ENCODE results near the gene CCDC92. TPM values are rescaled to one million over a fixed set of nuclear protein-coding genes. Genes with fewer than 3 reads are reported as not detected.

The CCDC92 gene
- polyA plus RNA-seq, 2 of the 4 experiments (the other 2 are of a cell fraction), result 27.2 to 27.5 TPM

DNA sequence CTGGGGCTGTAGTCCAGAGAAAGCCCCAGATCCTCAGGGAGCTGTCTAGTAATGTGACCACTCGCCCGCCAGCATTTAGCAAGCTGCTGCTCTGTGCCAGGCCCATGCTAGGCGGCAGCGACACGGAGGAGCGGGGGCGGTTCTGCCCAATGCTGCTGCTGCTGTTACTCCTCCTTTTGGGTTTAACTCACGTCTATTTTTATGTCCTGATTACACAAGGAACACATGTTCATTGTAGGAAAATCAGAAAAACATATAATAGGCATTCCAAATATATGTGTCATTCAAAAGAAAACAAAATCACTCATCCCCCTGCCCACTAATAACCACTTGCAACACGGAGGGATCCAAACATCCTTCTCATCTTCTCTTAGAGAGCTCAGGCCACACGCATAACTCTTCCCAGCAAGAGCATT is 30.4 kb downstream of the CCDC92 start:
- DNase-seq (ENCODE audit: low read depth in 1 of 2, low spot score in 1 of 2) (no peak), ATAC-seq (no peak), FAIRE-seq (no peak)
- no peak overlapping the region for H3K4me2 ChIP-seq
- no peak for TF ChIP-seq BHLHE40 (IDR thresholded peaks at IDR 0.05; ENCODE audit: low read depth, low read length)
- TF ChIP-seq ZSCAN20 (CRISPR knock-in tag; IDR thresholded peaks at IDR 0.05), result no peak
- no peak for TF ChIP-seq NPAS2 (CRISPR knock-in tag; IDR thresholded peaks at IDR 0.05; ENCODE audit: borderline replicate concordance)
- TF ChIP-seq PHF8 (IDR thresholded peaks at IDR 0.05; ENCODE audit: borderline replicate concordance, low read depth), result no peak
- no peak for TF ChIP-seq ESRRA (IDR thresholded peaks at IDR 0.05; ENCODE audit: borderline replicate concordance, low read length)
- no peak for TF ChIP-seq EP300 (IDR thresholded peaks at IDR 0.05)
- TF ChIP-seq ZFP36 (IDR thresholded peaks at IDR 0.05; ENCODE audit: borderline replicate concordance, partially characterized antibody), result no peak
- no peak for TF ChIP-seq TP53 (CRISPR knock-in tag; IDR thresholded peaks at IDR 0.05)
- no peak for TF ChIP-seq KDM1A (IDR thresholded peaks at IDR 0.05; ENCODE audit: low read depth)
- no peak for TF ChIP-seq RARB (CRISPR knock-in tag; IDR thresholded peaks at IDR 0.05)
- TF ChIP-seq, protein P1, sequence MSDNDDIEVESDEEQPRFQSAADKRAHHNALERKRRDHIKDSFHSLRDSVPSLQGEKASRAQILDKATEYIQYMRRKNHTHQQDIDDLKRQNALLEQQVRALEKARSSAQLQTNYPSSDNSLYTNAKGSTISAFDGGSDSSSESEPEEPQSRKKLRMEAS (IDR thresholded peaks at IDR 0.05), result no peak
- no peak for TF ChIP-seq JUNB (IDR thresholded peaks at IDR 0.05)
- POLR2A ChIA-PET, result no interaction called here
- H3K4me3 ChIP-seq, result no peak overlapping the region
- H3K9me3 ChIP-seq, result no peaks in the 10 kb centered on the region
- H3K4me1 ChIP-seq, result no peaks in the 10 kb centered on the region
- WGBS (ENCODE audit: missing lambda C conversion rate), result 86% methylated on average over 10 of the region's 10 CpGs
- H3K27ac ChIP-seq, result no peak overlapping the region
- CTCF ChIA-PET, result interaction anchor here (1.5 kb wide), 1 partner anchor 825 kb away, joined by 4 read pairs; no protein-coding TSS in a partner anchor

DNA sequence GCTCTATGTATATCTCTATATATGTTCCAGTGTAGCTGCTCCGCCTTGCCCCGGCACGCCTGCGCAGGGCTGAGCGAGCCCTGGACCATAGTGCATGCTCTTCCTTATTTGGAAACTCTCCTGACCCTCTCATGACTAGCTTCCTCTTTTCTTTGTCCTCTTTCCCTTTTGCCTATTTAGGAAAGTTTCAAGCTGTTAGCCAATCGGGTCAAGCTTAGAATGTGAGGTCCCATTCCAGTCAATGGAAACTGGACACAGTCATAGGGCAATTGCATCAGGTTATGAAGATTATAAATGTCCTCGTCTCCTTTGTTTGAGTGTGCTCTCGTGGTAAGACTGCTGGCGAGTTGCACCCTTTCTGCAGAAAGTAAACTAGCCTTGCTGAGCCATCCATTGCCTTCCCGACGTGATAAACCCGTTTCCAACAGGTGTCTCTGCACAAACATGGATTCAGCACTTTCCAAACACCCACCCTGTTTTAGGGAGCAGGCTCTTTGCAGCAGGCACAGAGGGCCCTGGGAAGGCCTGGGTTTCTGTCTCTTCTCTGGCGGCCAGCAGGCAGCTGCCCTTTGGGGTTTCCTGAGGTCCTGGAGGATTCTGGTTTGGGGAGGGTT is 30.9 kb downstream of the CCDC92 start:
- H3K4me1 ChIP-seq, result no peaks in the 10 kb centered on the region
- DNase-seq (ENCODE audit: low read depth in 1 of 2, low spot score in 1 of 2) (no peak), FAIRE-seq (no peak), ATAC-seq (no peak)
- H3K4me3 ChIP-seq, result no peak overlapping the region
- H3K9me3 ChIP-seq, result no peaks in the 10 kb centered on the region
- TF ChIP-seq, protein P2, sequence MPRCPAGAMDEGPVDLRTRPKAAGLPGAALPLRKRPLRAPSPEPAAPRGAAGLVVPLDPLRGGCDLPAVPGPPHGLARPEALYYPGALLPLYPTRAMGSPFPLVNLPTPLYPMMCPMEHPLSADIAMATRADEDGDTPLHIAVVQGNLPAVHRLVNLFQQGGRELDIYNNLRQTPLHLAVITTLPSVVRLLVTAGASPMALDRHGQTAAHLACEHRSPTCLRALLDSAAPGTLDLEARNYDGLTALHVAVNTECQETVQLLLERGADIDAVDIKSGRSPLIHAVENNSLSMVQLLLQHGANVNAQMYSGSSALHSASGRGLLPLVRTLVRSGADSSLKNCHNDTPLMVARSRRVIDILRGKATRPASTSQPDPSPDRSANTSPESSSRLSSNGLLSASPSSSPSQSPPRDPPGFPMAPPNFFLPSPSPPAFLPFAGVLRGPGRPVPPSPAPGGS (IDR thresholded peaks at IDR 0.05), result no peak
- no peak for TF ChIP-seq PHF8 (IDR thresholded peaks at IDR 0.05; ENCODE audit: borderline replicate concordance, low read depth)
- TF ChIP-seq HDAC2 (IDR thresholded peaks at IDR 0.05), result no peak
- TF ChIP-seq, protein P3, sequence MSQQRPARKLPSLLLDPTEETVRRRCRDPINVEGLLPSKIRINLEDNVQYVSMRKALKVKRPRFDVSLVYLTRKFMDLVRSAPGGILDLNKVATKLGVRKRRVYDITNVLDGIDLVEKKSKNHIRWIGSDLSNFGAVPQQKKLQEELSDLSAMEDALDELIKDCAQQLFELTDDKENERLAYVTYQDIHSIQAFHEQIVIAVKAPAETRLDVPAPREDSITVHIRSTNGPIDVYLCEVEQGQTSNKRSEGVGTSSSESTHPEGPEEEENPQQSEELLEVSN (IDR thresholded peaks at IDR 0.05; ENCODE audit: borderline replicate concordance, low read depth), result no peak
- no peak for TF ChIP-seq JUN (IDR thresholded peaks at IDR 0.05)
- ChIA-PET CTCF (interaction anchor here (1.5 kb wide), 1 partner anchor 825 kb away, joined by 4 read pairs; no protein-coding TSS in a partner anchor), POLR2A (no interaction called here)
- no peak overlapping the region for H3K4me2 ChIP-seq
- H3K27ac ChIP-seq, result no peak overlapping the region
- WGBS (ENCODE audit: missing lambda C conversion rate), result 99% methylated on average over 13 of the region's 13 CpGs

DNA sequence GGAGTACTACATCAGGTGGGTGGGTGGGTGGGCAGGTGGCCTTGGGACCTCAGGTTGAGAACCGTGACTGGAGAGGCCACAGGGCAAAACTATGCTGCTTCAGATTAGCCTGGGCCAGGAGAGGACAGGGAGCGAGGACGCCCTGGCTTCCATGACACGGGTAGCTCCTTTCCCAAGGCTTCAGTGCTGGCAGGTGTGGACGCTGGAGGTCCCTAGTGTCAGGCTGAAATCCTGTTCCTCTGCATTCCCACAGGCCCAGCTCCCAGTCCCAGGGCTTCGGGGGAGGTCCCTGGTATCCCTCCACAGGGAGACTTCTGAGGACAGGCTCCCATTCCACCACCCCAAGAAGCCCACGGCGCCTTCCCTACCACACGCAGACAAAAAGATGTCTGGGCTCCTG is 31.6 kb downstream of the CCDC92 start:
- no peak for TF ChIP-seq TFCP2L1 (CRISPR knock-in tag; IDR thresholded peaks at IDR 0.05)
- no peak for TF ChIP-seq ESRRA (IDR thresholded peaks at IDR 0.05; ENCODE audit: borderline replicate concordance, low read length)
- no peak for TF ChIP-seq MAZ (IDR thresholded peaks at IDR 0.05; ENCODE audit: borderline replicate concordance, low read depth, low read length)
- TF ChIP-seq, protein P4, sequence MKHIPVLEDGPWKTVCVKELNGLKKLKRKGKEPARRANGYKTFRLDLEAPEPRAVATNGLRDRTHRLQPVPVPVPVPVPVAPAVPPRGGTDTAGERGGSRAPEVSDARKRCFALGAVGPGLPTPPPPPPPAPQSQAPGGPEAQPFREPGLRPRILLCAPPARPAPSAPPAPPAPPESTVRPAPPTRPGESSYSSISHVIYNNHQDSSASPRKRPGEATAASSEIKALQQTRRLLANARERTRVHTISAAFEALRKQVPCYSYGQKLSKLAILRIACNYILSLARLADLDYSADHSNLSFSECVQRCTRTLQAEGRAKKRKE (CRISPR knock-in tag; IDR thresholded peaks at IDR 0.05; ENCODE audit: low read depth), result no peak
- TF ChIP-seq FOSB (CRISPR knock-in tag; IDR thresholded peaks at IDR 0.05), result no peak
- no peak for TF ChIP-seq EHMT2 (IDR thresholded peaks at IDR 0.05; ENCODE audit: low read depth)
- TF ChIP-seq, protein P1 (IDR thresholded peaks at IDR 0.05), result no peak
- TF ChIP-seq EP300 (IDR thresholded peaks at IDR 0.05), result no peak
- TF ChIP-seq CBX2 (IDR thresholded peaks at IDR 0.05; ENCODE audit: borderline replicate concordance, low read depth), result no peak
- TF ChIP-seq, protein P2 (IDR thresholded peaks at IDR 0.05), result no peak
- TF ChIP-seq, protein P5, sequence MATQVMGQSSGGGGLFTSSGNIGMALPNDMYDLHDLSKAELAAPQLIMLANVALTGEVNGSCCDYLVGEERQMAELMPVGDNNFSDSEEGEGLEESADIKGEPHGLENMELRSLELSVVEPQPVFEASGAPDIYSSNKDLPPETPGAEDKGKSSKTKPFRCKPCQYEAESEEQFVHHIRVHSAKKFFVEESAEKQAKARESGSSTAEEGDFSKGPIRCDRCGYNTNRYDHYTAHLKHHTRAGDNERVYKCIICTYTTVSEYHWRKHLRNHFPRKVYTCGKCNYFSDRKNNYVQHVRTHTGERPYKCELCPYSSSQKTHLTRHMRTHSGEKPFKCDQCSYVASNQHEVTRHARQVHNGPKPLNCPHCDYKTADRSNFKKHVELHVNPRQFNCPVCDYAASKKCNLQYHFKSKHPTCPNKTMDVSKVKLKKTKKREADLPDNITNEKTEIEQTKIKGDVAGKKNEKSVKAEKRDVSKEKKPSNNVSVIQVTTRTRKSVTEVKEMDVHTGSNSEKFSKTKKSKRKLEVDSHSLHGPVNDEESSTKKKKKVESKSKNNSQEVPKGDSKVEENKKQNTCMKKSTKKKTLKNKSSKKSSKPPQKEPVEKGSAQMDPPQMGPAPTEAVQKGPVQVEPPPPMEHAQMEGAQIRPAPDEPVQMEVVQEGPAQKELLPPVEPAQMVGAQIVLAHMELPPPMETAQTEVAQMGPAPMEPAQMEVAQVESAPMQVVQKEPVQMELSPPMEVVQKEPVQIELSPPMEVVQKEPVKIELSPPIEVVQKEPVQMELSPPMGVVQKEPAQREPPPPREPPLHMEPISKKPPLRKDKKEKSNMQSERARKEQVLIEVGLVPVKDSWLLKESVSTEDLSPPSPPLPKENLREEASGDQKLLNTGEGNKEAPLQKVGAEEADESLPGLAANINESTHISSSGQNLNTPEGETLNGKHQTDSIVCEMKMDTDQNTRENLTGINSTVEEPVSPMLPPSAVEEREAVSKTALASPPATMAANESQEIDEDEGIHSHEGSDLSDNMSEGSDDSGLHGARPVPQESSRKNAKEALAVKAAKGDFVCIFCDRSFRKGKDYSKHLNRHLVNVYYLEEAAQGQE (IDR thresholded peaks at IDR 0.05), result no peak
- ChIA-PET CTCF (no interaction called here), POLR2A (no interaction called here)
- Histone ChIP-seq H3K4me2 (no peak overlapping the region), H3K9me3 (no peaks in the 10 kb centered on the region), H3K4me1 (no peaks in the 10 kb centered on the region), H3K27ac (no peak overlapping the region), H3K4me3 (no peak overlapping the region)
- ATAC-seq, result no peak
- FAIRE-seq, result no peak
- WGBS (ENCODE audit: missing lambda C conversion rate), result 92% methylated on average over 9 of the region's 9 CpGs
- no peak for DNase-seq (ENCODE audit: low read depth in 1 of 2, low spot score in 1 of 2)

Measured in A549 (cell line).